ENCODE measurements around the gene PRPS1.
"Not testable (repeated sequence)": the region's sequence is repeated elsewhere in the genome, so short reads cannot be mapped to it uniquely, and the experiment has no call there.

The PRPS1 gene

DNA sequence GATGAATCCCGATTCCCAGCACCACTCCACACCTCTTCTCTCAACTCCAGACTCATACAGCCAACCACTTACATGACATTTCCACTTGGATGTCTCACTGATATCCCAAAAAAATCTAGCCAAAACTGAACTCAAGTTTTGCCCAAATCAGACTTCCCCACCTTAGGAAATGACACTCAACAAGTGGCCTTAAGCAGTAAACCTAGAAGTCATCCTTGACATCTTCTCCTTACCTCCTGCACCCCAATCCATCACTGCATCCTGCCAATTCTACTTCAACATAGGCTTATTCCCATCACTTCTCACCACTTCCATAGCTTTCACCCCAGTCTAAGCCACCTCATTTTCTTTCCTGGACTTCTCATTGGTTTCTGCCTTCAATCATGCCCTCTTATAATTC, 39.1 kb downstream of the PRPS1 start:
- TF ChIP-seq, protein P1, sequence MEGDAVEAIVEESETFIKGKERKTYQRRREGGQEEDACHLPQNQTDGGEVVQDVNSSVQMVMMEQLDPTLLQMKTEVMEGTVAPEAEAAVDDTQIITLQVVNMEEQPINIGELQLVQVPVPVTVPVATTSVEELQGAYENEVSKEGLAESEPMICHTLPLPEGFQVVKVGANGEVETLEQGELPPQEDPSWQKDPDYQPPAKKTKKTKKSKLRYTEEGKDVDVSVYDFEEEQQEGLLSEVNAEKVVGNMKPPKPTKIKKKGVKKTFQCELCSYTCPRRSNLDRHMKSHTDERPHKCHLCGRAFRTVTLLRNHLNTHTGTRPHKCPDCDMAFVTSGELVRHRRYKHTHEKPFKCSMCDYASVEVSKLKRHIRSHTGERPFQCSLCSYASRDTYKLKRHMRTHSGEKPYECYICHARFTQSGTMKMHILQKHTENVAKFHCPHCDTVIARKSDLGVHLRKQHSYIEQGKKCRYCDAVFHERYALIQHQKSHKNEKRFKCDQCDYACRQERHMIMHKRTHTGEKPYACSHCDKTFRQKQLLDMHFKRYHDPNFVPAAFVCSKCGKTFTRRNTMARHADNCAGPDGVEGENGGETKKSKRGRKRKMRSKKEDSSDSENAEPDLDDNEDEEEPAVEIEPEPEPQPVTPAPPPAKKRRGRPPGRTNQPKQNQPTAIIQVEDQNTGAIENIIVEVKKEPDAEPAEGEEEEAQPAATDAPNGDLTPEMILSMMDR (conservative IDR thresholded peaks at IDR 0.05; ENCODE audit: low read length), result no peak
- no peak for DNase-seq (ENCODE audit: low read depth)
- no peak overlapping the region for H3K4me3 ChIP-seq (ENCODE audit: low read length)

DNA sequence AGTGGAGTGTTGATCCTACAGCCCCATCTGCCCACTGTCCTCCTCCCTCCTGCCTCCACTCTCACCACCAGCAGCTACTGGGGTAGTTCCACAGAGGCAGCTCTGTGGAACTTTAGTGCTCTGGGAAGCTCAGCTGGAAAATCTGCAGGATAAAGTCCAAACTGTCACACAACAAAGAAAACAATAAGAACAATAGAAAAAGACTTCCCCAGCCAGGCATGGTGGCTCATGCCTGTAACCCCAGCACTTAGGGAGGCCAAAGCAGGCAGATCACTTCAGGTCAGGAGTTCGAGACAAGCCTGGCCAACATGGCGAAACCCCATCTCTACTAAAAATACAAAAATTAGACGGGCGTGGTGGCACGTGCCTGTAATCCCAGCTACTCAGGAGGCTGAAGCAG, 40.4 kb downstream of the PRPS1 start:
- H3K4me3 ChIP-seq (ENCODE audit: low read length); DNase-seq (ENCODE audit: low read depth): not testable (repeated sequence)

DNA sequence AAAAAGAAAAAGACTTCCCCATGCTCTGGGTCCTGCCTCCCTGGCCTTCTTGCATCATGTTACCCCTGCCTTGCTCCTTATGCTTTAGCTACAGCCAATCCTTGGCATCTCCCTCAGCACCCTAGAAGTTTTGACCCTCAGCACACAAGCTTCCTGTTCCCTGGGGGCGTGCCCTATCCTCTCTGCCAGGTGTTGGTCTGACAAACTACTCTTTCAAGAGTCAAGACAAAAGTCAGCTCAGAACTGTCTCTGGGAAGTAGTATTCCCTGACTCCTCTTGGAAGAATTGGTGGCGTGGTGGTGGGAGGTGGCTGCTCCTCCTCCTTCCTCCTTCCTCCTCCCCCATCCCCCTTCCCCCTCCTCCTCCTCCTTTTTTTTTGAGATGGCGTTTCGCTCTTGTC, 41.0 kb downstream of the PRPS1 start:
- DNase-seq (ENCODE audit: low read depth), result no peak
- TF ChIP-seq, protein P1 (conservative IDR thresholded peaks at IDR 0.05; ENCODE audit: low read length), result no peak
- no peak overlapping the region for H3K4me3 ChIP-seq (ENCODE audit: low read length)

DNA sequence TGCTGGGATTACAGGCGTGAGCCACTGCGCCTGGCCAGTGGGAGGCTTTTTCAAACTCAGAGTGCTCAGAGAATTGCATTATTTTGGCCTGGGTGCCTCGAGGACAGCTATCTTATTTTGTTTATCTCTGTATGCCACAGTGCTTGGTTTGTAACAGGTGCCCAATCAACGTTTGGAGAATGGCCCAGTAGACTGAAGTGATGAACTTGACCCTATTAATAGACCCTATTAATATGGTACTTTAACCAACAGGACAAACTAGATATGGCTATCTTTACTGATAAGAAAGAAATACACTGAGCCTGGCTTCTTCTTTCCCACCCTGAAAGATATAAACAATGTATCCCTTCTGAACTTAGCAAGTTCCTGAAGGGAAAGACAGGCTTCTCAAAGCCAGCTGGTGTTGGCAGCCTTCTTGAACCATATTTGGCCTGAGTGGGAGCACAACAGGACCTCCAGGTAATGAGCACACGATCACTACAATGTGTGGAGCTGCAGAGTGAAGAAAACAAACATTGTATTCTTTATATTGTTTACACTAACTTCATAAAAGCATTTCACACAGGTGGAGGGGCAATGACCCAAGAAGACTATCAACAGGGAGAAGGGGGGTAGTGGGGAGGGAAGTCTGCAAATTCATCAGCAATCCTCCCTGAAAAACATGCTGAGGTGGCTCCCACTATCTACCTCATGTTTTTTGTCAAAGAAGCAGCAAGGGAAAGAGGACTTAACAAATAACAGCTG, 41.7 kb downstream of the PRPS1 start:
- no peak for DNase-seq (ENCODE audit: low read depth)
- TF ChIP-seq, protein P1 (conservative IDR thresholded peaks at IDR 0.05; ENCODE audit: low read length), result no peak
- no peak overlapping the region for H3K4me3 ChIP-seq (ENCODE audit: low read length)

DNA sequence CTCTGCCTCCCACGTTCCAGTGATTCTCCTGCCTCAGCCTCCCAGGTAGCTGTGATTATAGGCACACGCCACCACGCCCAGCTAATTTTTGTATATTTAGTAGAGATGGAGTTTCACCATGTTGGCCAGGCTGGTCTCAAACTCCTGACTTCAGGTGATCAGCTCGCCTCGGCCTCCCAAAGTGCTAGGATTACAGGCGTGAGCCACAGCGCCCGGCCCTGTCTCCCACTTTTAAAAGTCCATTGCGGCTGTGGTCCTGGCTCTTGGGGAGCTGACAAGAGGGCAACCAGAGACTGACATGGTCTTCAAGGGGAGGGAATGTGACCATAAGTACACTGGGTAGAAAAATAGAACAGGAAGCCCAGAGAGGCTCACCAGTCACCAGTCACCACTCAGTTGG, 42.9 kb downstream of the PRPS1 start:
- DNase-seq (ENCODE audit: low read depth); H3K4me3 ChIP-seq (ENCODE audit: low read length): not testable (repeated sequence)

DNA sequence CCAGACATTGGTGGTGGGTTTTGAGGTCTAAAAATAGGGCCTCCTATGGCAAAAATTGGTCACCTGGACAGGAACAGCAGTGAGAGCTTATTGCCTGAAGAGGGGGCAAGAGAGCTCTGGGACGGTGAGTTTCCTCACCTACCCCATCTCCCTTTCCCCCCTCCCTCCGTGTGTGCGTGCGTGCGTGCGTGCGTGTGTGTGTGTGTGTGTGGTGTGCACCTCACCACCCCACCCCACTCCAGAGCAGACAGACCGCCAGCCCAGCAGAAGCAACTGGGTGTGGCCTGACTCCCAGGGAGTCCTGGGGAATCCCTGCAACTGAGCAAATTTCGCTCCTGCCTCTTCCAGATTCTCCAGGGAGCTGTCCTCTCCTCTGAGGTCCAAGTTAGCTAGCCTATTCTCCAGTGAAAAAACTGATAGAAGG, 44.7 kb downstream of the PRPS1 start:
- TF ChIP-seq, protein P1 (conservative IDR thresholded peaks at IDR 0.05; ENCODE audit: low read length), result peak; percentile 69
- peak; percentile 82 for DNase-seq (ENCODE audit: low read depth)
- no peak overlapping the region for H3K4me3 ChIP-seq (ENCODE audit: low read length)

DNA sequence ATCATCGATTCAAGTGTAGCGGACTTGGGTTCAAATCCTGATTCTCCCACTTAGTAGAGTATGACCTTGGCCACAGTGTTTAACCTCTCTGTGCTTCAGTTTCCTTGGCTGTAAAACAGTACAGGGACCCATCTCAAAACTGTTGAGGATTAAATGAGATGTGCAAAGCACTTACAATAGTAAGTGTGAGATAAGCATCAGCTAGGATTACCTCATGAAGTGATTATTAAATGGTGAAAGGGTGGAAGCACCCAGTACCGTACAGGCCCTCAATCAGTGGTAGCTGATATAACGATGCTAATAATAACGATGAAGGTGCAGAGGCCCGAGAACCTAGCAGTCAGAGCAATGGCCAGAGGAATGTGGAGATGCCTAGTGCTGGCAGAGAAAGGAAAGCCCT, 45.1 kb downstream of the PRPS1 start:
- TF ChIP-seq, protein P1 (conservative IDR thresholded peaks at IDR 0.05; ENCODE audit: low read length), result no peak
- H3K4me3 ChIP-seq (ENCODE audit: low read length), result no peak overlapping the region
- DNase-seq (ENCODE audit: low read depth), result no peak

DNA sequence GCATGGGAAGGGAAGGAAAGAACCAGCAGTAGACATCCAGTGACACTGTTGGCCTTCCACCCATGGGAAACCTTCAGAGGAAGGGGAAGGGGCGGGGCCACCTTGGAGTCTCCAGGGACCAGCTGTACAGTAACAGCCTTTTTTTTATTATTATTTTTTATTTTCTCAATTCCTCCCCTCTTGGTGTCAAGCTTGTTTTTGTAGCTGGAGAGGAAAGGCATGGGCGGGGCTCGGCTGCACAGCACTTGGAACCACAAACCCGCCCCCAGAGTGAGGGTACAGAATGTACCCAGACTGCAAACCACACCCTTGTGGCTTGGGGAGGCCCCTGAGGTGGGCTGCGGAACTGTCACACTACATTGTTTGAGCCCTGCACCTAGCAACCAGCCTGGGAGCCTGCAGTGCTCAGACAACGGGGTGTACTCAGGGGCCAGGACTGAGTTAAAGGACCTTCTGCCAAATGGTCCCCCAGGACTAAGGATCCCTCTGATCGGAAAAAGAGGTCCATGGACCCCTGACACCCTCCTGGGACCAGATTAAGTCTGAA, 45.7 kb downstream of the PRPS1 start:
- DNase-seq (ENCODE audit: low read depth), result peak; percentile 29
- H3K4me3 ChIP-seq (ENCODE audit: low read length), result no peak overlapping the region
- TF ChIP-seq, protein P1 (conservative IDR thresholded peaks at IDR 0.05; ENCODE audit: low read length), result no peak
